ENCODE measurements around the gene ATAD3C. TPM values are rescaled to one million over a fixed set of nuclear protein-coding genes. Genes with fewer than 3 reads are reported as not detected.
"Not testable (repeated sequence)": the region's sequence is repeated elsewhere in the genome, so short reads cannot be mapped to it uniquely, and the experiment has no call there.

Gene ATAD3C
- under 1 TPM; 0.14 to 0.83 TPM for total RNA-seq
- long read RNA-seq, donor 1, partial matches to known transcripts, result 0 of 1 reads
- long read RNA-seq, donor 1, other reads (novel, unspliced or antisense), result 1 of 1 reads
- long read RNA-seq, donor 2, result 0 reads

- intact Hi-C loops (cut with DNase I), result no loop called here
- no peak for DNase-seq (ENCODE audit: low spot score)
Observed at GRCh38 chr1:1449099-1449739, at the start of gene ATAD3C. Gene ATAD3C (plus strand): TSS chr1:1449689. CDS start chr1:1450684, 995 bp downstream.

DNA sequence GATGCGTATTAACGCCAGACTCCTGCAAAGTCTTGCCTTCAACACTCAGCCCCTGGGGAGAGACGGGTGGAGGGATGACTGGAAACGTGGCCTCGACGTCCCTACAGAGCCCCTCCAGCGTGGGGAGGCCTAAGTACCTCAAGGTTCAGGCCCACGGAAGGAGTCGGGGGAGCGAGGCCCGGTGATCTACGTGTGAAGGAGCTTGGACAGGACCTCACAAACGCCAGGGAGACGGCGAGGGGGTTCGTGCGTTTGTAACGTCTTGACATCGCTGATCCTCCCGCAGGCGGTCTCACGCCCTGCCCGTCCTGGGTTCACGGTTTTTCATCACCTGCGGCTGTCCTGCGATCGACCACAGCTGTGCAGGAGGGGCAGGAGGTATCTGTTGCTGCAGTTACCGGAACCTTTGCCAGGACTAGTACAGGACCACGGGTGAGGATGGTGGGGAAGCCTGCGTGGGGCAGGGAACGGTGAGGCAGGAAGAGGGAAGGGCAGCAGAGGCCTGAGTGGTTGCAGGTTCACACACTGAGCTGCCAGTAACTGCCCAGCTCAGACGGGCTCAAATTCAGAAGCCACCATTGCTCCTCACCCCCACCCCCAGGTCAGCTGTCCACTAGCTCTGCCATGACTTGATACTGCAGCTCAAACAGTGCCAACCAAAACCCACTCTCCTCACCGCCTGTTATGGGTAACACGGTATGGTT, 49.5 kb upstream of the ATAD3C start:
- DNase-seq (ENCODE audit: low spot score), result no peak
- intact Hi-C loops (cut with DNase I), result loop anchor here in 1 of 2 donors (5.0 kb wide), 1 partner anchor 37 kb away; the partner anchor contains the start of gene VWA1

GRCh38 chr1:1400576-1401456, 48.7 kb upstream of the ATAD3C start:
- DNase-seq (ENCODE audit: low spot score), result no peak
- intact Hi-C loops (cut with DNase I), result loop anchor here in 1 of 2 donors (5.0 kb wide), 1 partner anchor 36 kb away; the partner anchor contains the start of gene VWA1

DNA sequence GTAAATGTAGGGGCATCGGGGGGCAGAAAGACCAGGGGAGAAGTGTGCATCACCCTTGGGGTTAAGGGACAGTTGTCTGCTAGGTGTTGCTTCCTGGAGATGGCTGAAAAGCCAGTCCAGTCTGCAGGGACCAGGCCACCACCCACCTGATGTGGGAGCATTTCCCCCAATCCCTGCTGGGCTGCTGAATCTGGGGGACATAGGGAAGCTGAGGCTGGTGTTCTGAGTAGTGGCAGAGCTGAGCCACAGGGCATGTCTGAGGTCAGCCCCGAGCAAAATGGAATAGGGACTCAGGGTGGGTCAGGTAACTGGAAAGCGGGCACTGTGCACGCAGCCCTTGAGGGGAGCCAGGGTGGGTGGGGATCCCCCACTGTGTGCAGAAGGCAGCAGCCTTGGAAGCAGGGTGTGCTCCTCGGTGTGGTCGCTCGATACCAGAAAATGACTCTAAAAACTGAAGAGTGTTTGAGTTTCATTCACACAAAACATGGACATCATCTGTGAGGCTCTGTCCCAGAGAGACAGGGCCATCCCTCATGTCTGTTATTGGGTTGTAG, 48.0 kb upstream of the ATAD3C start:
- DNase-seq (ENCODE audit: low spot score), result no peak
- intact Hi-C loops (cut with DNase I), result loop anchor here in 1 of 2 donors (5.0 kb wide), 1 partner anchor 36 kb away; the partner anchor contains the start of gene VWA1

DNA sequence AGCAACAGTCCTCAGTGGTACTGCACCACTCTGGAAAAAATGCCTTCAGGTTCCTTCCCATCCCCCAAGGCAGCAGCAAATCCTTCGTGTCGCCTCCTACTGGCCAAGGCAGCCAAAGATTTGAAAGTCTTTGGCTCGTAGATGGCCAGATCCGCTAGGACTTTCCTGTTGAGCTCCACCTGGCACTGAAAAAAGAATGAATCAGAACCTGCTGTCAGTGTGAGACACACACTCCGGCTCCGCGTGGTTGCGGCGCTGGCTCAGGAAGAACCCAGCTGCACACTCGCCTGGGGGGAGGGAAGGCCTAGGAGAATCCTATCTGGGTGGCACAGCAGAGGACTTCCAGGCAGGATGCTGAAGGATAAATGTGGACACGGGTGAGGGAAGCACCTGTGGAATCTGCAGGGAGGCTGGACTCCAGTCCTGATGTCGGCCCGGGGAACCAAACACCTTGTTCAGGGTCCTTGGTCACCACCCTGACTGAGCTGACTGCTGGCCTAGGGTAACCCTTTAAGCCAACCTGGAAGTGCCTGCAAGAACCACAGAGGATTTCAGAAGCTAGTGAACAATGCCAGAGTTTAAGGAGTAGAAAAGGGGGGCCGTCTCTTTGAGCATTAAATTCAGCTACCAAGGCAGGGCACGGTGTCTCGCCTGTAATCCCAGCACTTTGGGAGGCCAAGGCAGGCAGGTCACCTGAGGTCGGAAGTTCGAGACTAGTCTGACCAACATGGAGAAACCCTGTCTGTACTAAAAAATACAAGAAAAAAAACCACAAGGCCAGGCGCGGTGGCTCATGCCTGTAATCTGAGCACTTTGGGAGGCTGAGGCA, 47.2 kb upstream of the ATAD3C start:
- intact Hi-C loops (cut with DNase I), result loop anchor here in 1 of 2 donors (5.0 kb wide), 1 partner anchor 35 kb away; the partner anchor contains the start of gene VWA1
- DNase-seq (ENCODE audit: low spot score), result no peak

DNA sequence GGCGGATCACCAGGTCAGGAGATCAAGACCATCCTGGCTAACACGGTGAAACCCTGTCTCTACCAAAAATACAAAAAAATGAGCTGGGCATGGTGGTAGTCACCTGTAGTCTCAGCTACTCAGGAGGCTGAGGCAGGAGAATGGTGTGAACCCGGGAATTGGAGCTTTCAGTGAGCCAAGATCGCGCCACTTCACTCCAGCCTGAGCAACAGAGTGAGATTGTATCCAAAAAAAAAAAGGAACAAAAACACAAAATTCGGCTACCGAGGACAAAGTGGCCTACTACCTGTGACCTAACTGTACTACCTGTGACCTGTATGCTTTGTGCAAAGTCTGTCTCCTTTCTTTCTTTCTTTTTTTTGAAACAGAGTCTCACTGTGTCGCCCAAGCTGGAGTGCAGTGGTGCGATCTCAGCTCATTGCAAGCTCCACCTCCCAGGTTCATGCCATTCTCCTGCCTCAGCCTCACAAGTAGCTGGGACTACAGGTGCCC, 46.5 kb upstream of the ATAD3C start:
- intact Hi-C loops (cut with DNase I), result loop anchor here in 1 of 2 donors (5.0 kb wide), 1 partner anchor 34 kb away; the partner anchor contains the start of gene VWA1
- not testable (repeated sequence) for DNase-seq (ENCODE audit: low spot score)

DNA sequence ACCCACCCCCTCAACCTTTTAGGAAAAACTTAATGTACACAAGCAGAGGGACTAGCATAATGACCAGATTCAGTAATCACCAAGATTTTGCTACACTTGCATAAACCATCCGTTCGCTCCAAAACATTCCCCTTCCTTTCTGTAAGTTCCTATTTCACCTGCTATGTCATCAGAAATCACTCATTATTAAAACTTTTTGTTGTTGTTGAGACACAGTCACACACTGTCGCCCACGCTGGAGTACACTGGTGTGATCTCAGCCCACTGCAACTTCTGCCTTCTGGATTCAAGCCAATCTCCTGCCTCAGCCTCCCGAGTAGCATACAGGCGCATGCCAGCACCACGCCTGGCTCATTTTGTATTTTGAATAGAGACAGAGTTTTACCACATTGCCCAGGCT, 45.8 kb upstream of the ATAD3C start:
- DNase-seq (ENCODE audit: low spot score), result no peak
- intact Hi-C loops (cut with DNase I), result loop anchor here in 1 of 2 donors (5.0 kb wide), 1 partner anchor 34 kb away; the partner anchor contains the start of gene VWA1

GRCh38 chr1:1406101-1406820, 43.2 kb upstream of the ATAD3C start:
- DNase-seq (ENCODE audit: low spot score), result no peak
- intact Hi-C loops (cut with DNase I), result no loop called here

DNA sequence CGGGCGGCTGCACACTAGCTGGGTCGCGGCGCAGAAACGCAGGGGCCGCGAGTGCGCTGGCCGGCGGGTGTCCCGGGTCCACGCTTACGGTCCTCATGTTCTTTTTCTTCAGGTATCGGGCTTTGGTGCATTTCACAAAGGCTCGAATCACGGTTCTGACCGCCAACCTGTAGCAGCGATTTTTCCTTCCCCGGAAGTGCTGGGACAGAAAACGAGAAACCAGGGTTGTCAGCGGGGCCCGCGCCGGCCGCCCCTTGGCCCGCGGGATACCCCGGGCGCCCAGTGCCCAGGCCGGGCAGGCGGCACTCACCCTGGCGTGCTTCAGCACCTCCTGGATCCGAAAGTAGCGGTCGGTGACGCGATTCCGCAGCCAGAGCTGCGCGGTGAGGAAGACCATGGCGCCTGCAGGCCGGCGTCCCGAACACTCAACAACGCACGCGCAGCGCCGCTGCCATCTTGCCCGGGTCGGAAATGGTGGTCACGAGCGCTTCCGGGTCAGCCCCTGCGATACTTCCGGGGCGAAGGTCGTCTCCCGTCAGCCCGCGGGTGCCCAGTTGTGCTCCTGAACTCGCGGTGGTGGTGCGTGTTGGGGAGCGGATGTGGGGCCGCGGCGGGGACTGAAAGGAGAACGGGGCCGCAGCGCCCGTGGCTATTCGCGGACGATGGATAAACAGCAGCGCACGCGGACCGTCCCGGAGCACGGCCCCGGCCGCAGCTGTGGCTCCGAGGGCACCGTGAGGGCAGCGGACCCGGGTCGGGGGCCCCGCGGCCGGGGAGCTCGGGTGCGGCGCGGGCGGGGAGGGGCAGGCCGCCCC, 42.5 kb upstream of the ATAD3C start, which contains the start of gene MRPL20:
MRPL20 (minus strand) TSS at position 473 of the 815 bp plus-strand sequence; CDS start at position 397, 76 bp downstream.
- DNase-seq (ENCODE audit: low spot score), result peak; percentile 99
- intact Hi-C loops (cut with DNase I), result no loop called here

GRCh38 chr1:1407636-1408318, 41.7 kb upstream of the ATAD3C start:
- DNase-seq (ENCODE audit: low spot score), result no peak
- intact Hi-C loops (cut with DNase I), result no loop called here

DNA sequence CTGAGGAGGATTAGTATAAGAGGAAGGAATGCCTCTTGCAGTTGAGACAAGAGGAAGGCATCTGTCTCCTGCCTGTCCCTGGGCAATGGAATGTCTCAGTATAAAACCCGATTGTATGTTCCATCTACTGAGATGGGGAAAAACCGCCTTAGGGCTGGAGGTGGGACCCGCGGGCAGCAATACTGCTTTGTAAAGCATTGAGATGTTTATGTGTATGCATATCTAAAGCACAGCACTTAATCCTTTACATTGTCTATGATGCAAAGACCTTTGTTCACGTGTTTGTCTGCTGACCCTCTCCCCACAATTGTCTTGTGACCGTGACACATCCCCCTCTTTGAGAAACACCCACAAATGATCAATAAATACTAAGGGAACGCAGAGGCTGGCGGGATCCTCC, 39.3 kb upstream of the ATAD3C start:
- DNase-seq (ENCODE audit: low spot score); intact Hi-C loops (cut with DNase I): not testable (repeated sequence)

GRCh38 chr1:1411626-1412025, 37.9 kb upstream of the ATAD3C start:
- intact Hi-C loops (cut with DNase I), result no loop called here
- DNase-seq (ENCODE audit: low spot score), result no peak

DNA sequence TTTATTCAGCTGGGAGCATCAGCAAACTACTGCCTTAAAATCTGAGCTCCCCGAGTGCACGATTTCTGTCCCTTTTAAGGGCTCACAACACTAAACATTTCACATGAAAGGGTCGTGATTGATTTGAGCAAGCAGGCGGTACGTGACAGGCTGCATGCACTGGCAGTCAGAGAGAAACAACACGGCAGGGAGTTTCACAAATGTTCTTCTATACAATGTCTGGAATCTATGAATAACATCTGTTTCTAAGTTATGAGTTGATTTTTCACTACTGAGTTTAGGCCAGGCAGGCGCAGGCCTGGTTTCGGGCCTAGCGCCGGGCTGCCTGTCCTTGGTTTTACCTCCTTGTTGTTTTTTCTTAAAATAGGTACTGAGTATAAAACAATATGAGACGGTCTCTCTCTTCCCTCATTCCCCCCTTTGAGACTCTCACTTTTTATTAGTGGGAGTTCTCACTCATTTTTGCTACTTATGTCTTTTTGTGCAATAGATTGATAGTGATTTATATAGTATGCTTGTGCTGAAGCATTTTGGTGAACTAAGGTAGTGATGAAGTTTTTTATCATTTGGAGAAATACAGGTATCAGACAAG, 37.1 kb upstream of the ATAD3C start:
- intact Hi-C loops (cut with DNase I), result not testable (repeated sequence)

GRCh38 chr1:1415751-1416150, 33.7 kb upstream of the ATAD3C start:
- DNase-seq (ENCODE audit: low spot score), result no peak
- intact Hi-C loops (cut with DNase I), result no loop called here

More for the DNA sequence above, 37.1 kb upstream of the ATAD3C start:
- DNase-seq (ENCODE audit: low spot score), result not testable (repeated sequence)

DNA sequence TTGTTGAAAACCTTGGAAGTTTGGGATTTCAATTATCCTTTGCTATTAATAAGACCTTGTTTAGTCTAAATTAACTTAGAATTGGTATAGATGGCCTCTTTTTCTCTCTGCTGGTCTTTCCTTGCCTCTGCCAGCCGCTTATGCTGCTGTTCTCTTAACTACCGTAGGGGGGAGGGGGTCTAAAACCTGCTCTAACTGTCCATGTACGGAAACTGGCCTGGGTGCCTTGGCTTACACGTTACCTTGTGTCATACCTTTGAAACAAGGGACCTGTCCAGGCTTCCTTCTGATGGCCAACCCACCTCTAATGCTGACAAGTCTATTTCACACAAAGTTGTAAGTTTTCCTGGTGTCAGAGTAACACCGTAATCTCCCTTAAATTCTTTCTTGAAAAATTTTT, 32.1 kb upstream of the ATAD3C start:
- intact Hi-C loops (cut with DNase I); DNase-seq (ENCODE audit: low spot score): not testable (repeated sequence)

Data from posterior vena cava (tissue), 2 donors.